Fibroblast of mammary gland (primary cell): ENCODE data around the gene CCDC81.

Experiments
- DNase-seq: peaks from one replicate; pipeline ENCODE4 v3.0.0-alpha.2; 2010; ENCODE audit warnings: low read depth
- H3K4me3 ChIP-seq: 2 replicates; pipeline ENCODE4 v1.5.1; 2011; ENCODE audit warnings: low read depth, mild to moderate bottlenecking, low read length, moderate library complexity; ENCODE audit not compliant: control insufficient read depth
- TF ChIP-seq, protein P1 (sequence below): conservative IDR thresholded peaks from 2 replicates; pipeline ENCODE4 v1.5.1; 2011; ENCODE audit warnings: low read depth, low read length, inconsistent platforms; ENCODE audit not compliant: control insufficient read depth, insufficient read depth

CCDC81 gene

DNA sequence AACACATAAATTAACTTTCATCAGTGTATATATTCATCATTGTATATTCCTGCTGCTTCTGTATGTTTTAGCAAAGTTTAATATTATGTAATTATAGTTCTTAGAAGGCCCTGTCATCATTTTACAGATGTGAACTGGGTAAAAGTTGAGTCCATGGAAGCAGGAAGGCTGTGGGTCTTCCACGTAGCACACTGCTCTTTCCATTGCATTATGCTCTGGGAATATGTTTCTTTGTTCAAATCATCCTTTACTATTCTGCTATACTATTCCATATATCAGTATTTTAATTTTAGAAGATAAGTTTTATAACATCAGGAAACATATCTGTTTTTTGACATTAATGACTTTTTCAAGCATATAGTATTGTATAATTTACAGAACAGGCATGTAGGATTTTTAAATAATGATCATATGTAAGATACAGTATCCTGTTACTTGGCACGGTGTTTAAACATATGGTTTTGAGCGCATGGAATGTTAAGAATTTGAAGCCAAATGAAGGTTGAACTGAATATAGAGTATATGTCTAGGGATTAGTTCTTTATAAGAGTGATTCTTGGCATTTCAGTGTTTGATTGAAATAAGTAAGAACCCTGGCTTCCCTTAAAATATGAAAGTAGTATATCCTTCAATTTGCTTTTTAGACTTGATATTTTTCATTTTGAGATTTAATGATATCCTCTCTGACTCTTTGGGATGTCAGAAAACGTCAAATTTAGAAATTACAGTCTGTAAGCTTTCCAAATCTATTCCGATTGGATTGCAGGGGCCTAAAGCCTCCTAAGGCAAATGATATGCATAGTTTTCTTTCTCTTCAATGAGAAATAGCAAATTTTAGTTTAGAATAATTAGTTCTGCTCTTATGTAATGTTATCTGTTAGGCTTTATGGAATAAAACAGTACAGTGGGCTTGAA, 8.6 kb downstream of the CCDC81 start:
- TF ChIP-seq, protein P1, sequence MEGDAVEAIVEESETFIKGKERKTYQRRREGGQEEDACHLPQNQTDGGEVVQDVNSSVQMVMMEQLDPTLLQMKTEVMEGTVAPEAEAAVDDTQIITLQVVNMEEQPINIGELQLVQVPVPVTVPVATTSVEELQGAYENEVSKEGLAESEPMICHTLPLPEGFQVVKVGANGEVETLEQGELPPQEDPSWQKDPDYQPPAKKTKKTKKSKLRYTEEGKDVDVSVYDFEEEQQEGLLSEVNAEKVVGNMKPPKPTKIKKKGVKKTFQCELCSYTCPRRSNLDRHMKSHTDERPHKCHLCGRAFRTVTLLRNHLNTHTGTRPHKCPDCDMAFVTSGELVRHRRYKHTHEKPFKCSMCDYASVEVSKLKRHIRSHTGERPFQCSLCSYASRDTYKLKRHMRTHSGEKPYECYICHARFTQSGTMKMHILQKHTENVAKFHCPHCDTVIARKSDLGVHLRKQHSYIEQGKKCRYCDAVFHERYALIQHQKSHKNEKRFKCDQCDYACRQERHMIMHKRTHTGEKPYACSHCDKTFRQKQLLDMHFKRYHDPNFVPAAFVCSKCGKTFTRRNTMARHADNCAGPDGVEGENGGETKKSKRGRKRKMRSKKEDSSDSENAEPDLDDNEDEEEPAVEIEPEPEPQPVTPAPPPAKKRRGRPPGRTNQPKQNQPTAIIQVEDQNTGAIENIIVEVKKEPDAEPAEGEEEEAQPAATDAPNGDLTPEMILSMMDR = no peak
- no peak overlapping the region for H3K4me3 ChIP-seq
- no peak for DNase-seq

DNA sequence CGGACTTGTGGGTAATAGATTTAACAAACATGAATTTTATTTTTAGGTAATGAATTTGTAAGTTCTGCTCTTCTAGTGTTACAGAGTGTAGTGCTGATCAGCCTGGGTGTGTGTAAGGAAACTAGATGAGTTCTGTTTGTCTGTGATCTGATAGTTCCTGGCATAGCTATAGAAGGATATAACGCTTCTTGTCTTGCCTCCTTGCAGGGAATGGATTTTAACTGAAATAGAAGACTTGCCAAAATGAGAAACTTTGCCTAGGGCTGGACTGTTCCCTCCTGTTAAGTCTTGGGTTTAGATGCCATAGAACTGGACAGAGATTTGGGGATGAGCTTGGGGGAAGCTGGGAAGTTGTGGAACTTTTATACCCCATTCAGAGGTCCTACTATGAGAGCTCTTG, 11.6 kb downstream of the CCDC81 start:
- no peak for DNase-seq
- TF ChIP-seq, protein P1 = no peak
- H3K4me3 ChIP-seq = no peak overlapping the region

DNA sequence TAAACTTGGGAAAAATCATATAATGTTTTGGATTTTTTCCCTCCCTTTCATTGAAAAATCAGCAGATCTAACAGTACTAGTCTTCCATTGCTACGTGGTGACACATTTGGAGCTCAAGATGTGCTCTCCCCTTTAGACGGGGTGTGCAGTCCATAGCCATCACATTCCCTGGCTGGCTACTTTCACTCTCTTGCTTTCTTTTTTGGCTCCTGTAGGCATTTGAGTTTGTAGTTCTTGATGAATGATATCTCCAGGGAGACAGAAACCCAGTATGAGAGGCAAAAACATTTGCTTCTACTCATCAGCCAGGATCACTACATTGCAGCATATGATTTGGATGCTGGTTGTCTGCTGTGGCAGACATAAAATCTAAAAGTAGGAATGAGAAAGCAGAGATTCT, 12.1 kb downstream of the CCDC81 start:
- DNase-seq = peak; percentile 30
- TF ChIP-seq, protein P1 = no peak
- no peak overlapping the region for H3K4me3 ChIP-seq

DNA sequence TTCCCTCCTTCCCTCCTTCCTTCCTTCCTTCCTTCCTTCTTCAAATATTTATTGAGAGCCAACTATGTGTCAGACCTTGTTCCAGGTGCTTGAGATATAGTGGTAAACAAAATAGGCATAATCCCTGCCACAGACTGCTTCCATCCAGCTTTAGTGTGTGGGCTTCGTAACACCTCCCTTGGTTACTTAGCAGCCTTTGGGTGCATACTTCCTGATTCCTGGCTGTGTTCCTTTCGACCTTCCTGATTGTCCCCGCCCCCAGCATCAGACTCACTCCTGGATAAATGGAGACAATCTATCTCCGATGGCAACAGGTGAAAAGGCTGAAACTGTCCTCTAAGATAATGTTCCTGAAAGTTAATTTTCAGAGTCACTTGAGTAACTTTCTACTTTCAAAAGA, 13.5 kb downstream of the CCDC81 start:
- no peak for DNase-seq
- H3K4me3 ChIP-seq = no peak overlapping the region
- TF ChIP-seq, protein P1 = no peak

DNA sequence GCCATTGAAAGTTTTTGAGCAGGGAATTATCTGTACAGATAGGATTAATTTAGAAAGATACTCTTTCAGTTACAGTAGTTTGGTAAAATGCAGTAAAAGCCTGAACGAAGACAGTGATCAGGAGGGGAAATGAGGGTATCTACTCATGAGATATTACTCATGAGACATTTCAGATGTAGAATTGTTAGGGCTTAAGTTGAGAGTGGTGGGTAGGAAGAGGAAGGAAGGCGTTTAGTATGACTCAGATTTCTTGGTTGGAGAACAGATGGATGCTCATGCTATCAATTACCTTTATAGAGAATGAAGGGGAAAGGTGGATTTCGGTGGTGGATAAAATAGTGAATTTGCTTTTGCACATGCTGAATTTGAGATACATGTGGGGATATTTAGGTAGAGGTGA, 15.8 kb downstream of the CCDC81 start:
- TF ChIP-seq, protein P1 = no peak
- H3K4me3 ChIP-seq = no peak overlapping the region
- no peak for DNase-seq

DNA sequence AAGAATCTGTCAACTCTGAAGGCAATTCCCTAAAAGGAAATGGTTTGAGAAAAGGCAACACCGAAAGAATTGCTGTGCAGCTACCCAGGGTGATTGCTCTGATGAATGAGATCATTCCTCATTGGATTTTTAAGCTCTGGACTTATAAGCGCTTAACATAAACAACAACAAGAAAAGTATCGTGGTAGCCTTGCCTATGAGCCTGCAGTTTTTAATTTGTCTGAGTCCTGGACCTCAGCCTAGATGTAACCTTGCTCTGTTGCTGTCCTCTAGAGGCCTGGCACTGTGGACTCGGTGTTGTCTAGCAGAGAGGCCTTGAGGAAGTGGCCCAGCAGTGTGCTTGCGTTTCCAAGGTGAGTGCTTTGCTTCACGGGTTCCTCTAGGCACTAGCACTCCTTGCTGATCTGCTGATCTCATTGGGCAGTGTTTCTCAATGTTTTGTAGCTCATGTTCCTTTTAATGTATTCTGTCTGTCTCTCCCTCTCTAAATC, 20.4 kb downstream of the CCDC81 start:
- no peak overlapping the region for H3K4me3 ChIP-seq

More for the DNA sequence above, 20.4 kb downstream of the CCDC81 start:
- DNase-seq = peak; percentile 11
- TF ChIP-seq, protein P1 = no peak
